ENCODE results near the gene ATP7A. TPM values are rescaled to one million over a fixed set of nuclear protein-coding genes. Genes with fewer than 3 reads are reported as not detected.
A peak's percentile ranks its signal among the peaks of the same experiment; 100 is the strongest.
"Not testable (repeated sequence)": the region's sequence is repeated elsewhere in the genome, so short reads cannot be mapped to it uniquely, and the experiment has no call there.

Gene ATP7A
- 2.6 TPM for polyA plus RNA-seq (2012; ENCODE audit: low read depth, missing spikeins)

DNA sequence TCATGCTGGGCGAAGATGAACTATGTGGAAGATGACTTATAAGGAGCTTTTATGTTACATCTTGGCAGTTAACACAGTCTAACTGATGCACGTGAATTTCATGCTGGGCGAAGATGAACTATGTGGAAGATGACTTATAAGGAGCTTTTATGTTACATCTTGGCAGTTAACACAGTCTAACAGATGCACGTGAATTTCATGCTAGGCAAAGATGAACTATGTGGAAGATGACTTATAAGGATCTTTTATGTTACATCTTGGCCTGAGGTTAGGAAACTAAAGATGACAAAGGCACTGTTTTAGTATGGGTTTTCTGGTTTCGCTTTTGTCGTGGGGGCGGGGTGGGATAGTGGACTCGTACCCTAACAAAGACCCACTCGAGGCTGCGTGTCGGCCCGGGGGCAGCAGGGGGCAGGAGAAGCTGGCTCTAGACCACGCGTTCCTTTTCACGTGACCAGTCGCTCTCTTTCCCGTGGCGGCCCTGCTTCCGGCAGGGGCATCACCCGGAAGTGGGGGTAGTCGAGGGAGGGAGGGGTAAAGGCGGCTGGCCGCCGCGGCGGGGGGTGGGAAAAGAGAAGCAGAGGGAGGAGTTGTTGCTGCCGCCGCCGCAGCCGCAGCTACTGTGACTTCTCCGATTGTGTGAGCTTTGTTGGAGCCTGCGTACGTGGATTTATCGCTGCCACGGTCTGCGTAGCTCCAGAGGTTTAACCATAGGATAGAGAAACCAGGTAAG, at the start of gene ATP7A:
TSS of gene ATP7A (plus strand) at position 586 of the 733 bp plus-strand sequence. CDS start 60,949 bp downstream, outside the sequence.
- TF ChIP-seq SPI1 (IDR thresholded peaks at IDR 0.05; ENCODE audit: low read depth, low read length): no peak
- 0 out of 2 replicates have a peak, but pooled peaks have one; percentile 37 for TF ChIP-seq POLR2A (IDR thresholded peaks at IDR 0.05; ENCODE audit: low read depth, low read length)
- TF ChIP-seq POU2F2 (IDR thresholded peaks at IDR 0.05; ENCODE audit: low read depth, low read length): no peak
- no peak for TF ChIP-seq TAF1 (IDR thresholded peaks at IDR 0.05; ENCODE audit: low read depth, low read length)
- FAIRE-seq: peak; percentile 94
- peak; percentile 62 for DNase-seq (ENCODE audit: insufficient read length, low spot score)

- FAIRE-seq (no peak), DNase-seq (ENCODE audit: insufficient read length, low spot score) (no peak)
- TF ChIP-seq SPI1 (IDR thresholded peaks at IDR 0.05; ENCODE audit: low read depth, low read length): no peak
- no peak for TF ChIP-seq TAF1 (IDR thresholded peaks at IDR 0.05; ENCODE audit: low read depth, low read length)
- no peak for TF ChIP-seq POLR2AphosphoS5 (IDR thresholded peaks at IDR 0.05; ENCODE audit: low read depth, low read length)
- no peak for TF ChIP-seq POLR2A (IDR thresholded peaks at IDR 0.05; ENCODE audit: low read depth, low read length)
- TF ChIP-seq POU2F2 (IDR thresholded peaks at IDR 0.05; ENCODE audit: low read depth, low read length): no peak
- no peak for TF ChIP-seq PAX5 (IDR thresholded peaks at IDR 0.05; ENCODE audit: insufficient read depth, low read length, severe bottlenecking)
Measured at GRCh38 chrX:77875372-77875771, 35.1 kb upstream of the ATP7A start.

GRCh38 chrX:77881418-77881817, 29.1 kb upstream of the ATP7A start:
- FAIRE-seq; DNase-seq (ENCODE audit: insufficient read length, low spot score): not testable (repeated sequence)

DNA sequence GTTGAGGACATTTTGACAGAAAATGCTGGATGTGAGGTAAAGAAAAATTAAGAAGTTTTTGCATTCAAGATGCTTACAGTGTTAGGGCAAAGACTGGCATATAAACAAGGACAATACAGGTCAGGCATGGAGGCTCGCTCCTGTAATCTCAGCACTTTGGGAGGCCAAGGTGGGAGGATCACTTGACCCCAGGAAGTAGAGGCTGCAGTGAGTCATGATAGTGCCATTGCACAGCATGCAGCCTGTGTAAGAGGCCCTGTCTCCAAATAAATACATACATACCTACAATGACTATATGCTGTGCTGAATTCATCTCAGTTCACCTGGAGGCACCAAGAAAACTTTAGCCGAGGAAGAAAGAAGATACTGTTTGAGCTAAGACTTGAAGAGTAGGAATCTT, 17.6 kb upstream of the ATP7A start:
- no peak for FAIRE-seq
- DNase-seq (ENCODE audit: insufficient read length, low spot score): no peak

DNA sequence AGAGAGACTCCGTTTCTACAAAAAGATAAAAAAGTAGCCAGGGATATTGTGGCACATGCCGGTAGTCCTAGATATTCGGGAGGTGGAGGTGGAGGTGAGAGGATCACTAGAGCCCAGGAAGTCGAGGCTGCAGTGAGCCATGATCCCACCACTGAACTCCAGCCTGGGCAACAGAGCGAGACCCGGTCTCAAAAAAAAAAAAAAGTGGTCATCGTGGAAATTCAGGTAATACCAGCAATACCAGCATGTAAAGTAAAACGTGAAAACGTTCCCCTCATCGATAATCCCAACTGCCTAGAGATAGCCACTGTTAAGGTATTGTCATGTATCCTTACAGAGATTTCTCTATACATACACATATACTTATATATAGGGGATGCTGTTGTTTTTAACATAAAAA, 16.8 kb upstream of the ATP7A start:
- TF ChIP-seq POLR2AphosphoS5 (IDR thresholded peaks at IDR 0.05; ENCODE audit: low read depth, low read length) (no peak), POLR2A (IDR thresholded peaks at IDR 0.05; ENCODE audit: low read depth, low read length) (no peak), TAF1 (IDR thresholded peaks at IDR 0.05; ENCODE audit: low read depth, low read length) (no peak), PAX5 (IDR thresholded peaks at IDR 0.05; ENCODE audit: insufficient read depth, low read length, severe bottlenecking) (no peak), SPI1 (IDR thresholded peaks at IDR 0.05; ENCODE audit: low read depth, low read length) (no peak), POU2F2 (IDR thresholded peaks at IDR 0.05; ENCODE audit: low read depth, low read length) (no peak)
- DNase-seq (ENCODE audit: insufficient read length, low spot score) (no peak), FAIRE-seq (no peak)

More for the DNA sequence above, 17.6 kb upstream of the ATP7A start:
- TF ChIP-seq TAF1 (IDR thresholded peaks at IDR 0.05; ENCODE audit: low read depth, low read length): no peak
- TF ChIP-seq POU2F2 (IDR thresholded peaks at IDR 0.05; ENCODE audit: low read depth, low read length): no peak
- TF ChIP-seq POLR2AphosphoS5 (IDR thresholded peaks at IDR 0.05; ENCODE audit: low read depth, low read length): no peak

DNA sequence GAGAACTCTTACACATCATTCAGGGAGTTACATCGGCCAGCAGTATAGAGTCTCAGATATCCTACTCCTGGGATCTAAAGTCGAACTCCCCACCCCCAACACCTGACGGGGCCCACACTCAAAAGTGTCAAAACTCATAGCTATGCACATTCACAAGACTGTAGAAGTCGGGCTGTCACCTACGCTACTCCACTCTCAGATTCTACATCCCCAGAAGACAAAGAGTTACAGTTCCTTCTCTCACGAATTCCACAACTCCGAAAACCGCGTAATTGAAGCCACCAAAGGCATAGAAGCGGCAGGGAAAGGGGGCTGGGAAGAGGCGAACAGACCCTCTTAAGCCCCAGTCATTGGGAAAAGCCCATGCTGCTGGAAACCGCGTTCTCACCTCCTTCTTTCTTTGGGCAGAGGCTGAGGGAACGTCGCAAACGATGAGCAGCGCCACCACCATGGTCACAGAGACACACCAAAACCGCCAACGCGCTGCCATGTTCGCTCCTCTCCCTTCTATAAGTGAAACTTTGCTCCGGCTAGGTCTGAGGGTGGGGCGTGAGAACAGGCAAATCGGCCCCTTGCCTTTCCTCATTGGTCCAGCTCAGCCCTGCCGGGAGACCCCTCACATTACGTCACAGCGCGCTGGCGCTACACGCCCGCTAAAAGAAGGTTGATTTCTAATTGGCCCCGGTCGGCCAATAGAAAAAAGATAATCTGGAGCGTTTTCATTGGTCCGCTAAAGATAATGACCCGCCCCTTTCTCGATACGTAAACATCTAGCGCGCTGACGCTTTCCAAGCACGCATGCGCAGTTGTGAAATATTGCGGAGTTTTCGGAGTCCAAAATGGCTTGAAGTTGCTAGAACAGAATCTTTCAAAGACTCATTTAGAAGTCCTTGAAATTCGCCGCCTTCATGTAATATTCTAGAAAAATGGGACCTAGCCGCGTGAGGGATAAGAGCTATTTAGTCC, 15.3 kb upstream of the ATP7A start, which contains the start of gene MAGT1:
TSS of gene MAGT1 (minus strand) at position 515 of the 966 bp plus-strand sequence. CDS start at position 490, 25 bp downstream.
- DNase-seq (ENCODE audit: insufficient read length, low spot score): peak; percentile 36
- TF ChIP-seq SPI1 (IDR thresholded peaks at IDR 0.05; ENCODE audit: low read depth, low read length) (no peak), TAF1 (IDR thresholded peaks at IDR 0.05; ENCODE audit: low read depth, low read length) (peak; percentile 97), PAX5 (IDR thresholded peaks at IDR 0.05; ENCODE audit: insufficient read depth, low read length, severe bottlenecking) (no peak), POLR2A (IDR thresholded peaks at IDR 0.05; ENCODE audit: low read depth, low read length) (peak; percentile 91), POLR2AphosphoS5 (IDR thresholded peaks at IDR 0.05; ENCODE audit: low read depth, low read length) (peak; percentile 87), POU2F2 (IDR thresholded peaks at IDR 0.05; ENCODE audit: low read depth, low read length) (peak; percentile 72; the same call in 1 of the 2 replicates)
- peak; percentile 99 for FAIRE-seq

DNA sequence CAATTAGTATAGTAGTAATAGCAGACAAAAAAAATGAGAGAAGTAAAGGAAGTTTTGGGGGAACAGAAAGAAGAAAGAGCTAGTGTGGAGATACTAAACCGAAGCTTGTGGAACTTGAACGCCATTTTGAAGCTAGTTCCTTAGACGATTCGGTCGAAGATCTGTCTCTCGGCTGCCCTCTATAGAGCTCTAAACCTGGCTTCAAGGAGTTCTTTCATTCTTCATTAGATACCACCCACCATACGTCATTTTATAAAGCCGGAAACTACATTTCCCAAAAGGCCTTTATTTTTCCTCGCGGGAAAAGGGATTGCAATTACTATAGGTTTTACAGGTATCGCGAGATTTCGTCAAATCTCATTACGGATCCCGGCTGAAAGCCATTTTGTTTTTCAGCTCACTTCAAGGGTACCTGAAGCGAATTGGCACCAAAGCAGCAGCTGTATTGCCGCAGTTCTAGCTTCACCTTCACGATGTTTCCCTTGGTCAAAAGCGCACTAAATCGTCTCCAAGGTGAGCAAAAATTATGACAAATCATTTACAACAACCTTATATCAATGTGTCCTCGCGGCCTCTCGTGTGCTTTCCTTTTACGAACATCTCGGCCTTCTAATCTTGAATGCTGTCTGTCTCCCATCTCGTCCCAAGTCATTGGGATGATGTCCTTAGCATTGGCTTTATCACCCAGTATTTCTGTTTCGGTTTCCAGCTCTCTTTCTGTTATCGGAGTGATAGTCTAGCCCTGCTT, 11.2 kb upstream of the ATP7A start, which contains the start of gene COX7B:
TSS of gene COX7B (plus strand) at position 388 of the 748 bp plus-strand sequence. CDS start at position 474, 86 bp downstream.
- DNase-seq (ENCODE audit: insufficient read length, low spot score) (peak; percentile 25), FAIRE-seq (peak; percentile 71)
- TF ChIP-seq PAX5 (IDR thresholded peaks at IDR 0.05; ENCODE audit: insufficient read depth, low read length, severe bottlenecking) (no peak), POLR2A (IDR thresholded peaks at IDR 0.05; ENCODE audit: low read depth, low read length) (peak; percentile 88), POLR2AphosphoS5 (IDR thresholded peaks at IDR 0.05; ENCODE audit: low read depth, low read length) (peak; percentile 77), SPI1 (IDR thresholded peaks at IDR 0.05; ENCODE audit: low read depth, low read length) (no peak), POU2F2 (IDR thresholded peaks at IDR 0.05; ENCODE audit: low read depth, low read length) (no peak), TAF1 (IDR thresholded peaks at IDR 0.05; ENCODE audit: low read depth, low read length) (peak; percentile 92)

- TF ChIP-seq PAX5 (IDR thresholded peaks at IDR 0.05; ENCODE audit: insufficient read depth, low read length, severe bottlenecking) (no peak), TAF1 (IDR thresholded peaks at IDR 0.05; ENCODE audit: low read depth, low read length) (no peak), SPI1 (IDR thresholded peaks at IDR 0.05; ENCODE audit: low read depth, low read length) (no peak), POLR2AphosphoS5 (IDR thresholded peaks at IDR 0.05; ENCODE audit: low read depth, low read length) (no peak), POU2F2 (IDR thresholded peaks at IDR 0.05; ENCODE audit: low read depth, low read length) (no peak), POLR2A (IDR thresholded peaks at IDR 0.05; ENCODE audit: low read depth, low read length) (no peak)
- no peak for FAIRE-seq
Measured at GRCh38 chrX:77900688-77901087, 9.8 kb upstream of the ATP7A start.

GRCh38 chrX:77901506-77901905, 9.0 kb upstream of the ATP7A start:
- TF ChIP-seq PAX5 (IDR thresholded peaks at IDR 0.05; ENCODE audit: insufficient read depth, low read length, severe bottlenecking): no peak
- TF ChIP-seq POLR2AphosphoS5 (IDR thresholded peaks at IDR 0.05; ENCODE audit: low read depth, low read length): no peak
- no peak for TF ChIP-seq SPI1 (IDR thresholded peaks at IDR 0.05; ENCODE audit: low read depth, low read length)
- TF ChIP-seq POU2F2 (IDR thresholded peaks at IDR 0.05; ENCODE audit: low read depth, low read length): no peak
- TF ChIP-seq POLR2A (IDR thresholded peaks at IDR 0.05; ENCODE audit: low read depth, low read length): no peak
- no peak for TF ChIP-seq TAF1 (IDR thresholded peaks at IDR 0.05; ENCODE audit: low read depth, low read length)
- no peak for DNase-seq (ENCODE audit: insufficient read length, low spot score)
- FAIRE-seq: no peak

More at GRCh38 chrX:77900688-77901087, 9.8 kb upstream of the ATP7A start:
- DNase-seq (ENCODE audit: insufficient read length, low spot score): no peak

Measured in GM12891 (cell line).